GM23338 (cell line): ENCODE measurements around the gene OSBPL5. TPM values are rescaled to one million over a fixed set of nuclear protein-coding genes. Genes with fewer than 3 reads are reported as not detected.

Source experiments
- ATAC-seq: fragments of 200-7000 bp; cut with Tn5 transposase; 3 replicates; pipeline ENCODE4 v1.9.1; 2020
- DNase-seq: peaks from one replicate; pipeline ENCODE4 v3.0.0-alpha.2; 2015; ENCODE audit warnings: low spot score
- H2AFZ ChIP-seq: fragments of 200-600 bp; sonication (generic); 2 replicates; pipeline ENCODE4 v1.8.0; 2016; ENCODE audit warnings: antibody characterized with exemption, mild to moderate bottlenecking, moderate library complexity
- H3F3A ChIP-seq: fragments of 200-600 bp; sonication (generic); replicated peaks from 2 replicates; pipeline ENCODE4 v1.8.0; 2017; ENCODE audit warnings: antibody characterized with exemption, mixed run types, low read depth
- H3K27ac ChIP-seq: fragments of 200-600 bp; sonication (generic); 2 replicates; pipeline ENCODE4 v1.6.1; 2016; ENCODE audit warnings: low read depth
- H3K27me3 ChIP-seq: fragments of 200-600 bp; sonication (generic); 2 replicates; pipeline ENCODE4 v1.8.0; 2016; ENCODE audit warnings: mild to moderate bottlenecking, mixed run types, moderate library complexity; ENCODE audit not compliant: insufficient read depth
- H3K36me3 ChIP-seq: fragments of 200-600 bp; sonication (generic); 2 replicates; pipeline ENCODE4 v1.8.0; 2016; ENCODE audit warnings: mild to moderate bottlenecking; ENCODE audit not compliant: insufficient read depth
- H3K4me1 ChIP-seq: fragments of 200-600 bp; sonication (generic); 2 replicates; pipeline ENCODE4 v1.8.0; 2016; ENCODE audit warnings: mild to moderate bottlenecking, moderate library complexity; ENCODE audit not compliant: insufficient read depth
- H3K4me2 ChIP-seq: fragments of 200-600 bp; sonication (generic); 2 replicates; pipeline ENCODE4 v1.7.1; 2017; ENCODE audit warnings: mixed run types
- H3K4me3 ChIP-seq: fragments of 200-600 bp; sonication (generic); 2 replicates; pipeline ENCODE4 v1.6.1; 2016; ENCODE audit warnings: mixed run types
- H3K79me2 ChIP-seq: fragments of 200-600 bp; sonication (generic); replicated peaks from 2 replicates; pipeline ENCODE4 v1.8.0; 2017; ENCODE audit warnings: mild to moderate bottlenecking; ENCODE audit not compliant: insufficient read depth
- H3K9me2 ChIP-seq: fragments of 200-600 bp; sonication (generic); 2 replicates; pipeline ENCODE4 v1.8.0; 2017; ENCODE audit not compliant: insufficient read depth
- H4K20me1 ChIP-seq: fragments of 200-600 bp; sonication (generic); replicated peaks from 2 replicates; pipeline ENCODE4 v1.8.0; 2017; ENCODE audit warnings: mild to moderate bottlenecking; ENCODE audit not compliant: insufficient read depth
- H3K27ac Mint-ChIP-seq: 2 replicates; pipeline ENCODE4 v1.8.0; 2020; ENCODE audit warnings: inconsistent platforms, mild to moderate bottlenecking, moderate library complexity, mixed read lengths
- H3K27me3 Mint-ChIP-seq: 3 replicates; pipeline ENCODE4 v1.8.0; 2022; ENCODE audit warnings: low read depth, mild to moderate bottlenecking, moderate library complexity, mixed read lengths, inconsistent platforms; ENCODE audit not compliant: insufficient read depth, poor library complexity
- H3K36me3 Mint-ChIP-seq: 3 replicates; pipeline ENCODE4 v1.8.0; 2021; ENCODE audit warnings: low read depth, mild to moderate bottlenecking, inconsistent platforms, moderate library complexity, mixed read lengths
- H3K4me1 Mint-ChIP-seq: 3 replicates; pipeline ENCODE4 v1.8.0; 2020; ENCODE audit warnings: mild to moderate bottlenecking, inconsistent platforms, mixed read lengths
- H3K4me3 Mint-ChIP-seq: 3 replicates; pipeline ENCODE4 v1.8.0; 2021; ENCODE audit warnings: moderate library complexity, mild to moderate bottlenecking, inconsistent platforms, mixed read lengths
- H3K9me3 Mint-ChIP-seq: 3 replicates; pipeline ENCODE4 v1.8.0; 2020; ENCODE audit warnings: moderate library complexity, mild to moderate bottlenecking, inconsistent platforms, mixed read lengths
- CREB1 ChIP-seq: fragments of 250-450 bp; sonication (Bioruptor Pico); IDR thresholded peaks from 2 replicates; pipeline ENCODE4 v1.5.0; 2020; ENCODE audit warnings: low read depth, mild to moderate bottlenecking, moderate library complexity
- EZH2 ChIP-seq: fragments of 200-600 bp; sonication (generic); IDR thresholded peaks from one replicate; pipeline ENCODE4 v1.8.0; 2017; ENCODE audit warnings: antibody characterized with exemption, mild to moderate bottlenecking, low read depth; ENCODE audit not compliant: unreplicated experiment
- EZH2phosphoT487 ChIP-seq: fragments of 200-600 bp; sonication (generic); IDR thresholded peaks from one replicate; pipeline ENCODE4 v1.8.1; 2018; ENCODE audit warnings: antibody characterized with exemption; ENCODE audit not compliant: unreplicated experiment
- NANOG ChIP-seq: IDR thresholded peaks from 2 replicates; pipeline ENCODE4 v1.6.1; 2016; ENCODE audit warnings: antibody characterized with exemption, borderline replicate concordance
- POLR2AphosphoS5 ChIP-seq: IDR thresholded peaks from 2 replicates; pipeline ENCODE4 v1.6.1; 2016; ENCODE audit warnings: antibody characterized with exemption, low read depth
- STAT1 ChIP-seq: IDR thresholded peaks from one replicate; pipeline ENCODE4 v1.6.1; 2016; ENCODE audit warnings: antibody characterized with exemption; ENCODE audit not compliant: unreplicated experiment
- ZNF114 ChIP-seq: fragments of 250-450 bp; sonication (Bioruptor Pico); IDR thresholded peaks from 2 replicates; pipeline ENCODE4 v1.5.0; 2020; ENCODE audit warnings: mild to moderate bottlenecking, moderate library complexity
- ZNF331 ChIP-seq: fragments of 250-450 bp; sonication (Bioruptor Pico); IDR thresholded peaks from 2 replicates; pipeline ENCODE4 v1.5.0; 2020; ENCODE audit warnings: low read depth, mild to moderate bottlenecking, moderate library complexity
- polyA plus RNA-seq: library from polyadenylated mRNA; unstranded; fragments of >200 nt; fragmentation: Nextera tagmentation; extraction: Ambion mirVana; gene quantifications from 2 replicates; pipeline ENCODE4 v1.2.1, GENCODE V29; 2016
- total RNA-seq: library from RNA; depleted of rRNA; stranded (reverse); fragments of >200 nt; shearing (Covaris generic); gene quantifications from 2 replicates; pipeline ENCODE4 v1.2.3, GENCODE V29; 2014
- TF ChIP-seq, protein P1 (sequence below): fragments of 250-450 bp; sonication (Bioruptor Pico); IDR thresholded peaks from 2 replicates; pipeline ENCODE4 v1.5.0; 2020; ENCODE audit warnings: mild to moderate bottlenecking, moderate library complexity
- TF ChIP-seq, protein P2 (sequence below): IDR thresholded peaks from 2 replicates; pipeline ENCODE4 v1.6.1; 2016; ENCODE audit warnings: antibody characterized with exemption

The OSBPL5 gene
- total and polyA plus RNA-seq, 2 experiments from 2014 or later, result 2.7 to 12.0 TPM

DNA sequence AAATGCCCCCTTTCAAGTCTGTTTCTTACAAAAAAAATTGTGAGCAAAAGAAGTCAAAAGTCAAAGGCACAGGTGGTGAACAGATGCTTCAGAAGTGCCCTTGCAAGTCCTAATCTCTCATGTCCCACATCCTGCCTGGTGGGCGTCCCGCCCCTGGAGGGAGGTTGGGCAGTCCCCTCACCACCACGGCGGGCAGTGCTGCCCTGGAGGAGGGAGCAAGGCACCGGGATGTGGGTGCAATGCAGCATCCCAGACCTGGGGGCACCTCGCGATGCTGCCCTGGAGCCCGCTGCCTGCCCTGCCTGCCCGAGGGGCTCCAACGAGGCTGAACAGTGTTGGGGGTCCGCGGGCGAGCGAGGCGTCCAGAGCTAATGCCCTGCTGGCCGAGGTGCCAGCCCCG lies 37.6 kb upstream of the OSBPL5 start (continued):
- TF ChIP-seq, protein P1, sequence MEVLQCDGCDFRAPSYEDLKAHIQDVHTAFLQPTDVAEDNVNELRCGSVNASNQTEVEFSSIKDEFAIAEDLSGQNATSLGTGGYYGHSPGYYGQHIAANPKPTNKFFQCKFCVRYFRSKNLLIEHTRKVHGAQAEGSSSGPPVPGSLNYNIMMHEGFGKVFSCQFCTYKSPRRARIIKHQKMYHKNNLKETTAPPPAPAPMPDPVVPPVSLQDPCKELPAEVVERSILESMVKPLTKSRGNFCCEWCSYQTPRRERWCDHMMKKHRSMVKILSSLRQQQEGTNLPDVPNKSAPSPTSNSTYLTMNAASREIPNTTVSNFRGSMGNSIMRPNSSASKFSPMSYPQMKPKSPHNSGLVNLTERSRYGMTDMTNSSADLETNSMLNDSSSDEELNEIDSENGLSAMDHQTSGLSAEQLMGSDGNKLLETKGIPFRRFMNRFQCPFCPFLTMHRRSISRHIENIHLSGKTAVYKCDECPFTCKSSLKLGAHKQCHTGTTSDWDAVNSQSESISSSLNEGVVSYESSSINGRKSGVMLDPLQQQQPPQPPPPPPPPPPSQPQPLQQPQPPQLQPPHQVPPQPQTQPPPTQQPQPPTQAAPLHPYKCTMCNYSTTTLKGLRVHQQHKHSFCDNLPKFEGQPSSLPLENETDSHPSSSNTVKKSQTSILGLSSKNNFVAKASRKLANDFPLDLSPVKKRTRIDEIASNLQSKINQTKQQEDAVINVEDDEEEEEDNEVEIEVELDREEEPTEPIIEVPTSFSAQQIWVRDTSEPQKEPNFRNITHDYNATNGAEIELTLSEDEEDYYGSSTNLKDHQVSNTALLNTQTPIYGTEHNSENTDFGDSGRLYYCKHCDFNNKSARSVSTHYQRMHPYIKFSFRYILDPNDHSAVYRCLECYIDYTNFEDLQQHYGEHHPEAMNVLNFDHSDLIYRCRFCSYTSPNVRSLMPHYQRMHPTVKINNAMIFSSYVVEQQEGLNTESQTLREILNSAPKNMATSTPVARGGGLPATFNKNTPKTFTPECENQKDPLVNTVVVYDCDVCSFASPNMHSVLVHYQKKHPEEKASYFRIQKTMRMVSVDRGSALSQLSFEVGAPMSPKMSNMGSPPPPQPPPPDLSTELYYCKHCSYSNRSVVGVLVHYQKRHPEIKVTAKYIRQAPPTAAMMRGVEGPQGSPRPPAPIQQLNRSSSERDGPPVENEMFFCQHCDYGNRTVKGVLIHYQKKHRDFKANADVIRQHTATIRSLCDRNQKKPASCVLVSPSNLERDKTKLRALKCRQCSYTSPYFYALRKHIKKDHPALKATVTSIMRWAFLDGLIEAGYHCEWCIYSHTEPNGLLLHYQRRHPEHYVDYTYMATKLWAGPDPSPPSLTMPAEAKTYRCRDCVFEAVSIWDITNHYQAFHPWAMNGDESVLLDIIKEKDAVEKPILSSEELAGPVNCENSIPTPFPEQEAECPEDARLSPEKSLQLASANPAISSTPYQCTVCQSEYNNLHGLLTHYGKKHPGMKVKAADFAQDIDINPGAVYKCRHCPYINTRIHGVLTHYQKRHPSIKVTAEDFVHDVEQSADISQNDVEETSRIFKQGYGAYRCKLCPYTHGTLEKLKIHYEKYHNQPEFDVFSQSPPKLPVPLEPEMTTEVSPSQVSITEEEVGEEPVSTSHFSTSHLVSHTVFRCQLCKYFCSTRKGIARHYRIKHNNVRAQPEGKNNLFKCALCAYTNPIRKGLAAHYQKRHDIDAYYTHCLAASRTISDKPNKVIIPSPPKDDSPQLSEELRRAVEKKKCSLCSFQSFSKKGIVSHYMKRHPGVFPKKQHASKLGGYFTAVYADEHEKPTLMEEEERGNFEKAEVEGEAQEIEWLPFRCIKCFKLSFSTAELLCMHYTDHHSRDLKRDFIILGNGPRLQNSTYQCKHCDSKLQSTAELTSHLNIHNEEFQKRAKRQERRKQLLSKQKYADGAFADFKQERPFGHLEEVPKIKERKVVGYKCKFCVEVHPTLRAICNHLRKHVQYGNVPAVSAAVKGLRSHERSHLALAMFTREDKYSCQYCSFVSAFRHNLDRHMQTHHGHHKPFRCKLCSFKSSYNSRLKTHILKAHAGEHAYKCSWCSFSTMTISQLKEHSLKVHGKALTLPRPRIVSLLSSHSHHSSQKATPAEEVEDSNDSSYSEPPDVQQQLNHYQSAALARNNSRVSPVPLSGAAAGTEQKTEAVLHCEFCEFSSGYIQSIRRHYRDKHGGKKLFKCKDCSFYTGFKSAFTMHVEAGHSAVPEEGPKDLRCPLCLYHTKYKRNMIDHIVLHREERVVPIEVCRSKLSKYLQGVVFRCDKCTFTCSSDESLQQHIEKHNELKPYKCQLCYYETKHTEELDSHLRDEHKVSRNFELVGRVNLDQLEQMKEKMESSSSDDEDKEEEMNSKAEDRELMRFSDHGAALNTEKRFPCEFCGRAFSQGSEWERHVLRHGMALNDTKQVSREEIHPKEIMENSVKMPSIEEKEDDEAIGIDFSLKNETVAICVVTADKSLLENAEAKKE, result no peak
- TF ChIP-seq ZNF331 (CRISPR knock-in tag), result no peak

GRCh38 chr11:3202305-3202704 lies 37.2 kb upstream of the OSBPL5 start:
- H3K9me3 Mint-ChIP-seq, result no peaks in the 10 kb centered on the region
- H3K4me3 ChIP-seq, result peak overlapping the region; percentile 63; the same call in 1 of the 2 replicates
- TF ChIP-seq ZNF114 (CRISPR knock-in tag), result no peak
- no peak for TF ChIP-seq CREB1 (CRISPR knock-in tag)
- TF ChIP-seq EZH2, result no peak
- TF ChIP-seq STAT1, result no peak
- TF ChIP-seq, protein P2, sequence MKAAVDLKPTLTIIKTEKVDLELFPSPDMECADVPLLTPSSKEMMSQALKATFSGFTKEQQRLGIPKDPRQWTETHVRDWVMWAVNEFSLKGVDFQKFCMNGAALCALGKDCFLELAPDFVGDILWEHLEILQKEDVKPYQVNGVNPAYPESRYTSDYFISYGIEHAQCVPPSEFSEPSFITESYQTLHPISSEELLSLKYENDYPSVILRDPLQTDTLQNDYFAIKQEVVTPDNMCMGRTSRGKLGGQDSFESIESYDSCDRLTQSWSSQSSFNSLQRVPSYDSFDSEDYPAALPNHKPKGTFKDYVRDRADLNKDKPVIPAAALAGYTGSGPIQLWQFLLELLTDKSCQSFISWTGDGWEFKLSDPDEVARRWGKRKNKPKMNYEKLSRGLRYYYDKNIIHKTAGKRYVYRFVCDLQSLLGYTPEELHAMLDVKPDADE, result no peak
- TF ChIP-seq, protein P1, result no peak
- TF ChIP-seq ZNF331 (CRISPR knock-in tag), result no peak
- TF ChIP-seq POLR2AphosphoS5, result no peak
- TF ChIP-seq EZH2phosphoT487, result no peak
- TF ChIP-seq NANOG, result no peak

More at GRCh38 chr11:3202305-3202704, 37.2 kb upstream of the OSBPL5 start:
- no peaks in the 10 kb centered on the region for H3K79me2 ChIP-seq
- H2AFZ ChIP-seq, result no peak overlapping the region
- H3K27ac ChIP-seq, result no peak overlapping the region
- DNase-seq, result no peak
- H3K27me3 ChIP-seq, result peaks cover 33% of the 10 kb centered on the region
- Mint-ChIP-seq H3K36me3 (no peaks in the 10 kb centered on the region), H3K27me3 (peaks cover 36% of the 10 kb centered on the region), H3K4me1 (peaks cover 3% of the 10 kb centered on the region; the same call in 1 of the 3 replicates), H3K4me3 (peak overlapping the region; percentile 67), H3K27ac (no peak overlapping the region)
- H3K4me1 ChIP-seq, result no peaks in the 10 kb centered on the region
- H4K20me1 ChIP-seq, result no peaks in the 10 kb centered on the region
- ATAC-seq, result no peak
- peak overlapping the region; percentile 85 for H3K4me2 ChIP-seq
- H3K36me3 ChIP-seq, result no peaks in the 10 kb centered on the region
- H3K9me2 ChIP-seq, result no peaks in the 10 kb centered on the region
- no peaks in the 10 kb centered on the region for H3F3A ChIP-seq
